WI38 (cell line): ENCODE measurements around the gene MACROD2.

Source experiments
- H3K4me3 ChIP-seq: 2 replicates; pipeline ENCODE4 v1.5.1; 2011; ENCODE audit warnings: low read depth, mild to moderate bottlenecking, control low read depth, low read length
- TF ChIP-seq, protein P1 (sequence below): IDR thresholded peaks from 2 replicates; pipeline ENCODE4 v1.5.1; 2012; ENCODE audit warnings: low read depth, mild to moderate bottlenecking, control low read depth, low read length

MACROD2 gene

DNA sequence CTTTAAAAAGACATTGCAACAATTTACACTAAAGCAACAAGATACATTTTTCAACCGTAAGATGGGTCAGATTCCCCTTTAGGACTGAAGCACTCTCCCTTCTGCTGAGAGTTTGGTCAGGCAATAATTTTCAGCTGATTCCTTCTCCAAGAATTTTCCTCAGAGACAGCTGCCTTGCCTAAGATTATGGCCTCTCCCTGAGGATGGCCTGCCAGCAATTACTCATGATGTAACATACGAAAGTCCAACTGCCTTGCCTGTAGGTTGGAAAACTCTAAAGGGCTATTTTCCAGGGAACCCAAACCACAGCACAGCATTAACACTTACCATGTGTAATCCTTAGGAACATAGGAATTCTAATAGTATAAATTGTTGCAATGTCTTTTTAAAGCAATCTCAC is 571.2 kb downstream of the MACROD2 start:
- H3K4me3 ChIP-seq = no peak overlapping the region
- TF ChIP-seq, protein P1, sequence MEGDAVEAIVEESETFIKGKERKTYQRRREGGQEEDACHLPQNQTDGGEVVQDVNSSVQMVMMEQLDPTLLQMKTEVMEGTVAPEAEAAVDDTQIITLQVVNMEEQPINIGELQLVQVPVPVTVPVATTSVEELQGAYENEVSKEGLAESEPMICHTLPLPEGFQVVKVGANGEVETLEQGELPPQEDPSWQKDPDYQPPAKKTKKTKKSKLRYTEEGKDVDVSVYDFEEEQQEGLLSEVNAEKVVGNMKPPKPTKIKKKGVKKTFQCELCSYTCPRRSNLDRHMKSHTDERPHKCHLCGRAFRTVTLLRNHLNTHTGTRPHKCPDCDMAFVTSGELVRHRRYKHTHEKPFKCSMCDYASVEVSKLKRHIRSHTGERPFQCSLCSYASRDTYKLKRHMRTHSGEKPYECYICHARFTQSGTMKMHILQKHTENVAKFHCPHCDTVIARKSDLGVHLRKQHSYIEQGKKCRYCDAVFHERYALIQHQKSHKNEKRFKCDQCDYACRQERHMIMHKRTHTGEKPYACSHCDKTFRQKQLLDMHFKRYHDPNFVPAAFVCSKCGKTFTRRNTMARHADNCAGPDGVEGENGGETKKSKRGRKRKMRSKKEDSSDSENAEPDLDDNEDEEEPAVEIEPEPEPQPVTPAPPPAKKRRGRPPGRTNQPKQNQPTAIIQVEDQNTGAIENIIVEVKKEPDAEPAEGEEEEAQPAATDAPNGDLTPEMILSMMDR = no peak

DNA sequence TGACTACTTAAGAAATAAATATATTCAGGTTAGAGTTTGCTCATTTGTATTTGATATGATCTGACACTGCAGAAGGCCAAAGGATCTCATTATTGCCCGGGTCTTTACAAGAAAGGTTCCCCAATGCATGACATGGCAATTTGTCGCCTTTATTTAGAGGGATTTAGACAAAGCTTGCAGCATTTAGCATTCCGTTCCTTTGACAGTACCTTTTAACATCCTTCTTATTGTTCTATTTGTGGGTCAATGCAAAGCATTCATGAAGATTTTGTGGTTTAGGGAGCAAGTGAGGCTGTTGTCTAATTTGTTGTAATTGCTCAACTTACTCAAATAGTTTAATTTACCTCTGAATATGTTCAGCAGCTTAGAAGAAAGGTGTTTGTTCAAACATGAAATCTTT is 572.9 kb downstream of the MACROD2 start:
- TF ChIP-seq, protein P1 = no peak
- H3K4me3 ChIP-seq = no peak overlapping the region

- H3K4me3 ChIP-seq = no peak overlapping the region
- TF ChIP-seq, protein P1 = no peak
Measured at GRCh38 chr20:14568701-14569100, 573.4 kb downstream of the MACROD2 start.

- TF ChIP-seq, protein P1 = no peak
- H3K4me3 ChIP-seq = no peak overlapping the region
Measured at GRCh38 chr20:14569641-14570040, 574.3 kb downstream of the MACROD2 start.

- H3K4me3 ChIP-seq = no peak overlapping the region
- TF ChIP-seq, protein P1 = no peak
Measured at GRCh38 chr20:14570811-14571210, 575.5 kb downstream of the MACROD2 start.

- TF ChIP-seq, protein P1 = no peak
- H3K4me3 ChIP-seq = no peak overlapping the region
Measured at GRCh38 chr20:14573676-14574075, 578.4 kb downstream of the MACROD2 start.

- no peak overlapping the region for H3K4me3 ChIP-seq
- TF ChIP-seq, protein P1 = no peak
Measured at GRCh38 chr20:14576196-14576877, 581.0 kb downstream of the MACROD2 start.
